ENCODE data around the gene ARHGEF39.

- TF ChIP-seq EZH2phosphoT487 (IDR thresholded peaks at IDR 0.05; ENCODE audit: insufficient read depth, low read depth) (no peak), EZH2 (IDR thresholded peaks at IDR 0.05; ENCODE audit: insufficient read depth, poor library complexity, severe bottlenecking) (no peak)
Observed at GRCh38 chr9:35616681-35617459, 48.1 kb downstream of the ARHGEF39 start.
